Measurements from ENCODE around the gene DOCK4. TPM values are rescaled to one million over a fixed set of nuclear protein-coding genes. Genes with fewer than 3 reads are reported as not detected.

The DOCK4 gene
- total RNA-seq, 2 donors from 2014 or later = 0.21 to 1.1 TPM

DNA sequence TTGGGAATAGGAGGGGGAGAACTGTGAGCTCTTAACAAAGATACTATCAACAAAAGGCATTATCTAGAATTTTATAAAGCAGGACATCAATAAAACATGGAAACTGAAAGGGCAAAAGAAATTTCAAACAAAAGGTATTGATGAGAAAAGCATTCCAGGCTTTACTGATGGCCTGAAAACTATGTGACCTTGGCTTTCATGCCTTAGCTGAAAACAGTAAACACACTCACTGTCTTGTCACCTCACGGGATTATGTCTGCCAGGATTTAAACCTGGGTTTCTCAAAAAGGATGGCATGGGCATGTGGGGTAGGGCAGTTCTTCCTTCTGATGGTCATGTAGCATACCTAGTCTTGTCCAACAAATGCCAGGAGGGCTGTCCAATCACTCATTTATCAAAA, 22.9 kb downstream of the DOCK4 start:
- Mint-ChIP-seq H3K27ac (no peak overlapping the region), H3K36me3 (no peaks in the 10 kb centered on the region), H3K9me3 (no peaks in the 10 kb centered on the region)
- ATAC-seq (no peak), DNase-seq (ENCODE audit: low spot score in 2 of 2) (no peak)

DNA sequence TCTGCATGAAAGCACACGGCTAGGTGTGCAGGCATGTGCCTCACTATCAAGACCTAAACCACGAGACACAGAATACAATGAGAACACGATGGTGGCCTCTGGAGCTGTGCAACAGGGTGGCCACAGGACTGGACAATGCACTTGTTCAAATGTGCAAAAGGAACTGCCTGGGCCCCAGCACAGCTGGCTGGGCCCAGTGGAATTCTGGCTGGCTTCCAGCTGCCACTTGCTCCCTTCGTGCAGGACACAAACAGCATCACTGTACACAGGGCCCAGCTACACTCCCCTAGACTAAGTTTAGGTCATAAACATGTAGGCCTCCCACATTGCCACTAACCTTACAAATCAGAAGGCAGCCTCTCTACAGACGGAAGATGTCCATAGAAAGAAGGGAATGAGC, 23.4 kb downstream of the DOCK4 start:
- no peak for DNase-seq (ENCODE audit: low spot score in 2 of 2)
- Mint-ChIP-seq H3K36me3 (no peaks in the 10 kb centered on the region), H3K9me3 (no peaks in the 10 kb centered on the region), H3K27ac (no peak overlapping the region)
- no peak for ATAC-seq

DNA sequence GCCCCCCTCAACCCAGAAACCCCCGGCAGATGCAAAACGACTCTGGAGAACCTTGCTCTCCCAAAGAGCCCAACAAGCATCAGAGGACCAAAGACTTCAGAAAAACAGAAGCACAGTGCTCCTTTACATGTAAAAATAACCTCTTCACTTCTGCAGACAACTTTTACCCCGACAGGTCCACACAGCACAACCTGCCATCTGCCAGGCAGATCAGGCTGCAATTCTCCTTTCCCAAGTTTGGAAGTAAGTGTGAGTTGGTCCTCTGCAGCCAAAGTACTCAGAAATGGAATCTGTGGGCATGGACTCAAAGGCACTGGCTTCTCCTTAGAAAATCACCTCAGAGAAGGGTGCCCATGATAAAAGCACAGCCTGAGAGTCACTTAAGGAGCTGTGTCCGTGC, 26.0 kb downstream of the DOCK4 start:
- ATAC-seq = no peak
- Mint-ChIP-seq H3K36me3 (no peaks in the 10 kb centered on the region), H3K9me3 (no peaks in the 10 kb centered on the region), H3K27ac (no peak overlapping the region)
- no peak for DNase-seq (ENCODE audit: low spot score in 2 of 2)

DNA sequence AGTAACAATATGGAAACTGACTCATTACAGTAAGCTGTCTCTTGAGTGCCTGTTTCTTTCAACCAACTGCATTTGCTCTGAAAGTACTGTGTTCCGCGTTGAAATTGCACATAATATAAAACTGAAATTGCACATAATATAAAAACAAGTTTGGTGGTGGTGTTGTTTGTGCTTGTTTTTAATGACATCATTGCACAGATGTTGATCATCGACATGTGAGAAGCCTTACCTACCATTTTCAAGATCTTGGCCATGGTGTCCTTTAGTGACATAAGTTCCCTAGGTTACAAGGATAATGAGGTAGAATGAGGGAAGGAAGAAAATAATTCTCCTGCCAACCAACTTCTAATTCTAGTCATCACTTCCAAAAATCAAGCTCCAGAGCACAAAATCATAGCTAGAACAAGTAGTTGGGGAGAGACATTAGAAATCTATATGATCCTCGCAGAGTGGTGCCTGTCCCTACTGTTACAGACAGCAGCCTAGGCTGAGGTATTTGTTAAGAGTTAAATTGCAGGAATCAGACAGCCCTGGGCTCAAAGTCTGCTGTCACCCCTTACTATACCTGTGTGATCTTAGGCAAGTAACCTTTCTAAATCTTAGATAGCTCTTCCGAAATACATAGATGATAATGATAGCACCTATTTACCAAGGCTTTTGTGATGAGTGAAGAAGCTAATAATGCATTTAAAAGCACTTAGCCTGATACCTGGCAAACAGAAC, 29.3 kb downstream of the DOCK4 start:
- no peak overlapping the region for H3K27ac Mint-ChIP-seq
- DNase-seq (ENCODE audit: low spot score in 2 of 2) = no peak

DNA sequence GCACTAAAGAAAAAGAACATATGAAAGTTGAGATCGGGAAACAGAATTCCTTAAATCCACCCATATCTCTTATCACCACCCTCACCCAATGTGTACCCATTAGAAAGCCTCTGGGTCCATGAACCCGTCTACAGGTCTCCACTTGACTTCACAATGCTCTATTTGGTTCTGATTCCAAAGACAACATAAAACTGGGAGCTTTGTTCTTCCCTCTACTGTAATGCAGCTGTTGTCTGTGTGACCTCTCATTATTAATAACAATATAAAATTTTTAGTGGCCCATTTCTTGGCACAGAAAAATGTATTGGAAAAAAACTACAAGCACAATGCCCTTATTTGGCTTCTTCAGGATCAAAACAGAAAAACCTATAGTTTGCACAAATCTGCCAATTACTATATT, 30.0 kb downstream of the DOCK4 start:
- Mint-ChIP-seq H3K9me3 (no peaks in the 10 kb centered on the region), H3K27ac (no peak overlapping the region), H3K36me3 (no peaks in the 10 kb centered on the region)
- DNase-seq (ENCODE audit: low spot score in 2 of 2) (no peak), ATAC-seq (no peak)

More for the DNA sequence above, 29.3 kb downstream of the DOCK4 start:
- Mint-ChIP-seq H3K36me3 (no peaks in the 10 kb centered on the region), H3K9me3 (no peaks in the 10 kb centered on the region)
- no peak for ATAC-seq

DNA sequence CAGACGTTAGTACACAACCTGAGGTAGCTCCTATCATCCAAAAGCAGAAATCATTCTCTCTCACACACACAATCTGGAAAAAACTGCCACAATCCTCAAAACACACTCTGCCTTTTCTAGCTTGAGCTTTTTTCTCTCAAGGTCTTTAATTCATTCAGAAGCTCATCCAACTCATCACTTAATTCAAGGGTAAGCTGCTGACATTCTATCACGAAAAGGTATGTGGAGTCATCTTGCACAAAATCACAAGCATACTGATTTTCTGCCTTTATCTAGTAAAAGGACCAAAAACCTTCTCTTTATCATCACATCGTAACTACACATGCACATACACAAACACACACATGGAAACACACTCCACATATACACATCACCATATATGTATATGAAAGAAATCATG, 32.0 kb downstream of the DOCK4 start:
- DNase-seq (ENCODE audit: low spot score in 2 of 2) = no peak

DNA sequence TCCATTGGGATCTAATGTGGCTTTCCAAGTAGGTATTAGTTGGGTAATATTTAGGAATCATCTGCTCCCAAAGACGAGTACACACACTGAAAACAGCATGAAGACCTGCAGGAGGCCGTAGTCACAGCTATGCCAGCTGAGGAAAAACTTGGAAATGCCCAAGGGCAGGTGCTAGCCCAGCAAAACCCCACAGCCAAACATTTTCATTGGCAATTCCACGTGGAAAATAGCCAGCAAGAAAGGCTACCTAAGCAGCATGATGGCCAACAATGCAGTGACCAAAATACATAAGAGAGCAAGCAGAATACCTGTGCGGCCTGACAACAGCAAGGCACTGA, 32.7 kb downstream of the DOCK4 start:
- no peaks in the 10 kb centered on the region for H3K36me3 Mint-ChIP-seq
- DNase-seq (ENCODE audit: low spot score in 2 of 2) (no peak), ATAC-seq (no peak)
- H3K9me3 Mint-ChIP-seq = no peaks in the 10 kb centered on the region
- H3K27ac Mint-ChIP-seq = no peak overlapping the region

More for the DNA sequence above, 32.0 kb downstream of the DOCK4 start:
- H3K36me3 Mint-ChIP-seq = no peaks in the 10 kb centered on the region
- H3K27ac Mint-ChIP-seq = no peak overlapping the region
- no peak for ATAC-seq
- no peaks in the 10 kb centered on the region for H3K9me3 Mint-ChIP-seq

DNA sequence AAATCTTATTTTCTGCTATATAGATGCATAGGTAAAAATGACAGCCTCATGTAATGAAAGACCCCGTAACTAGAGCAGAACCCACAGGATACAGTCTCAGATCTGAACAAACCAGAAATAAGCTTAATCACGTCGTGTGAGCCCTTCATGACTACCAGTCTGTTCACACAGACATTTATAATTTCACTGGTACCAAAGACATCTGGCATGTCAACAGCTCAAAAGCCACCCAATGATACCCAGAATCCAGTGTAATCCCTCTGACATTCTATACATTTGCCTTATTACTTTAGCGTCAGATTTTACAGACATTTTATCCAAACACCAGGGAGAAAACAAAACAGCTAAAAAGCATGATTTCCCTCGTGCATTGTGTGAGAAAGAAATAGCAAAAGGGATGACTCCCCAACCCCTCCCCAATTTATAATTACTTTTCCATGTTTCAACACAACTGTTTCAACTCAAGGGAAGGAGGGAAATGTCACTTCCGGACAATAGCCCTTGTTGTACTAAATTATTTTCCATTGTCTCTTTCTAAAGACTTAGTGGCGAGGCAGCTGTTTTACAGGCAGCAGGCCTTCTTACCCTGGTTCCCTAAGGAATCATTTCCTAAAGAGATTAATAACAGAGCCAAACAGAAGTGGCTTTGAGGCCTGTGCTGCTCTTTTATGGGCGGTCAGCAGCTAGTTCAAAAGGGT, 33.2 kb downstream of the DOCK4 start:
- no peaks in the 10 kb centered on the region for H3K9me3 Mint-ChIP-seq
- no peaks in the 10 kb centered on the region for H3K36me3 Mint-ChIP-seq
- H3K27ac Mint-ChIP-seq = no peak overlapping the region
- DNase-seq (ENCODE audit: low spot score in 2 of 2) (no peak), ATAC-seq (no peak)

DNA sequence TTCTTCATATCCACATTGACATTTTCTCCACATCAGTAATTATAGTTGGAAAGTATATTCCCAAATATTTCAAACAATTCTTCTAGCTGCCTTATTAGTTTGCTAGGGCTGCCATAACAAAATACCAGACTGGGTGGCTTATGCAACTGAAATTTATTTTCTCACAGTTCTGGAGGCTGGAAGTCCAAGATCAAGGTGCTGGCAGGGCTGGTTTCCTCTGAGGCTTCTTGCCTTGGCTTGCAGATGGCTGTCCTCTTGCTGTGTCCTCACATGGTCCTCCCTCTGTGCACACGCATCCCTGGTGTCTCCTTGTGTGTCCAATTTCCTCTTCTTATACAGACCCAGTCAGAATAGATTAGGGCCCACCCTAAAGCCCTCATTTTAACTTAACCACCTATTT, 34.5 kb downstream of the DOCK4 start:
- H3K27ac Mint-ChIP-seq = no peak overlapping the region
- no peaks in the 10 kb centered on the region for H3K36me3 Mint-ChIP-seq
- ATAC-seq (no peak), DNase-seq (ENCODE audit: low spot score in 2 of 2) (no peak)
- no peaks in the 10 kb centered on the region for H3K9me3 Mint-ChIP-seq

DNA sequence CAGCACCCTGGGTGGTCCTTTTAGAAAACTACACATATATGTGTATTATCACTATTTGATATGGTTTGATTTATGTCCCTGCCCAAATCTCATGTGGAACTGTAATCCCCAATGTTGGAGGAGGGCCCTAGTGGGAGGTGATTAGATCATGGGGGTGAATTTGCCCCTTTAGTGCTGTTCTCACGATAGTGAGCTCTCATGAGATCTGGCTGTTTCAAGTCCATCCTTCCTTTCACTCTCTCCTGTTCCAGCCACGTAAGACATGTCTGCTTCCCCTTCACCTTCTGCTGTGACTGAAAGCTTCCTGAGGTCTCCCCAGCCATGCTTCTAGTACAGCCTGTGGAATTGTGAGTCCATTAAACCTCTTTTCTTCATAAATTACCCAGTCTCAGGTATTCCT, 37.3 kb downstream of the DOCK4 start:
- Mint-ChIP-seq H3K27ac (peak overlapping the region in 1 of 2 donors; percentile 62), H3K36me3 (no peaks in the 10 kb centered on the region), H3K9me3 (no peaks in the 10 kb centered on the region)
- DNase-seq (ENCODE audit: low spot score in 2 of 2) (no peak), ATAC-seq (no peak)

DNA sequence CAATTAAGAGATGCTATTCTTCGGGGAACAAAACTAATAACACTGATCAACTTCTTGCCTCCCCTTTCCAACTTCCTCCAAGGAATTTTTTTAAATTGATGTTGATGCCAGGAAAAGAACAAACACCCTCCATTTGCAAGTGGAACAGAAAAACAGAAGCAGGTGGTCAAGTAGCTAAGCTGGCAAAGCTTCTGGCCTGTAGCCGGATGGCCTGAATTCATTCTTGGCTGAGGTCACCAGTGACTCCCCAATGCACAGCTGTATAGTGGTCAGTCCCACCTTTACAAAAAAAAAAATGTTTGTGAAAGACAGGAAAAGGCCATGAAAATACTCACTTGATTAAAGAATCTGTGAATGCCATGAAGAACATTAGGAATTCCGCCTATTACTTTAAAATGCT, 39.1 kb downstream of the DOCK4 start:
- no peaks in the 10 kb centered on the region for H3K36me3 Mint-ChIP-seq
- no peak overlapping the region for H3K27ac Mint-ChIP-seq
- ATAC-seq = no peak
- DNase-seq (ENCODE audit: low spot score in 2 of 2) = no peak
- no peaks in the 10 kb centered on the region for H3K9me3 Mint-ChIP-seq

DNA sequence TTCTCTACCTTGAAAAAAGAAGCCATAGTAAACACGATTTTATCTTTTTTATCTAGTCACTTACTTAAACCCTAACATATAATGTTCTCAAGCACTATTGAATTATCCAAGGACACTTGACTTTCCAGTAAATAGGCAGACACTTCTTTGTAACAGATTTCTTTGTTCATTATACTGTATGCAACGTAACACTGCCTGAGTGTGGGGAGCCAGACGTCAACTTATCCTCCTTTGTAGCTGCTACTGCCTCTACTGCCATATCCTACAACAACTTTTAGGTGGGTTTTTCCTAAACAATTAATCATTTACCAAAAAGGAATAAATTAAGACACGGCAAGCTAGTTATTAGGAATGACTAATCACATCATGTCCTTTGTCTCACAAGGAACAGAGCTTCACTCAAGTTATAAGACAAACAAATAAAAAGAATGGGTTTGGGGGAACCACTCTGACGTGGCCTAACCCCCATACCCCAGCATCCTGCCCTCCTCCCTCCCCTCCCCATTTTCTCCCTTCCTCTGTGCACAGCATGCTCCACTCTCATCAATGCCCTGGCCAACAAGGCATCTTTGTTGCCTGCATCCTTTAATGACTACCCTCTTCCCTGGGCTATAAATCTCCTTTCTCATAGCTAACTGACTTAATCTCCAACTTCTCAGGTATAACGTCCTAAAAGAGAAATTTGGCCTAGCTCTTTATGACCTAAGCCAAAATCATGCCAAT, 43.3 kb downstream of the DOCK4 start:
- Mint-ChIP-seq H3K36me3 (no peaks in the 10 kb centered on the region), H3K27ac (no peak overlapping the region), H3K9me3 (no peaks in the 10 kb centered on the region)
- DNase-seq (ENCODE audit: low spot score in 2 of 2) (no peak), ATAC-seq (no peak)

DNA sequence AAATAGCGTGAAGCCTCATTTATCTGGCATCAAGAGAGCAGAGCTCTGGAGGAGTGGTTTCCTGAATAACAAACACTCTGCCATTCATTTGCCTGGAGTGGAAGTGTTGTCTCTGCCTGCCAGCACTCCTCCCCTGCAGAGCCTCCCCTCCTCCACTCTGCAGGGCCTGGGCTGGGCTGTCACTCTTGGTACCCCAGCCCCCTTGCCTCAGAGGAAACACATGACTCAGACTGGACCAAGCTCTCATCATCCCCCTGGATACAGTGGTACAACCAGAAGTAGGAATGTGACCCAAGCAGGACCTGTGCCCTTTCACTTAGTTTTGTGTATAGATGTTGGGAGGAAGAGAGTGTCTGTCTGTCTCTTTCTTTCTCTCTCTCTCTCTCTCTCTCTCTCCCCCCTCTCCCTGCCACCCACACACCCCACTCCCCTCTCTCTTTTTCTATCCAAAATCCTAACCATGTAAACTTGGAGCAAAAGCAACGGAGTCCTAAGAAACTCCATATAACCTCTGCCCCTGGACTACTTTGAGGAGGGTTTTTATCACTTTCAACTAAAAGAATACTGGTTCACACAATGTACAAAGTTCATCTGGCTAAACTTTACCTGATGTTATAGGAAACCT, 43.9 kb downstream of the DOCK4 start:
- H3K9me3 Mint-ChIP-seq = no peaks in the 10 kb centered on the region
- ATAC-seq (no peak), DNase-seq (ENCODE audit: low spot score in 2 of 2) (no peak)
- H3K36me3 Mint-ChIP-seq = no peaks in the 10 kb centered on the region
- no peak overlapping the region for H3K27ac Mint-ChIP-seq

DNA sequence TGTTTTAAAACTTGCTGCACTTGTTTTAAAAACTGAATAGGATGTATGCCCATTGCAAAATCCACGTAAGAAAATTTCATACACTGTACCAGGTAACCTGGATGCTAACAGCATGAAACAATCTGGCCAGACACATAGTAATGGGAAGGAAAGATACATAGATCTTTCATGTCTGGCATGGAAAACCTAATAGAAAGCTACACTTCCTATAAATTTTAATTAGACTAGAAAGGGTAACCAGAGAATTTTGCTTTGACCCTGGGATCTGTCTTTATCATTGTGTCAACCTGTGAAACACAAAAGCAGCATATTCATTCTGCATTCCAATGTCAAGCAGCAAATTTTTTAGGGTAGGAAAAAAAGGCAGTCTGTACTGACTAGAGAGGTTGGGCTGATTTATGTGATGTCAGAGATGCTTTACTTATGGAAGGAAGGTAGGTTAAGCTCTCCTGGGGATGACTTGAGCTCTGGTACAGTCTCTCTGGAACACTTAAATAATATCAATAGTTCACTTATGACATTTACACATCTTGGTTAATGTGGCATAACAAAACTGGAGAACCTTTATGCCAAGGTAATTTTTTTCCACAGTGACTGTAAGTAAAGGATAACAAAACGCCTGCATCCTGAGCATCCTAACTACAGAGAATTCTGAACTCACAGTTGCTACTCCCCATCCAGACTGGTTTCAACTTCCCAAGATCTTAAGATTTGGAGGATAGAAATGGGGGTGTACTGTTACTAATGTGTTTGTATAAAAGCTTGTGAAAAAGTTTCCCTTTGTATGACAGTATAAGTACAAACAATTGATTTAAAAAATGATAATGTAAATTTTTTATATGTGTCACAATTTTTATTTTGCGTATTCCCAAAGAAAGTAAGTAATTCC, 44.7 kb downstream of the DOCK4 start:
- no peak overlapping the region for H3K27ac Mint-ChIP-seq
- H3K9me3 Mint-ChIP-seq = no peaks in the 10 kb centered on the region
- DNase-seq (ENCODE audit: low spot score in 2 of 2) (no peak), ATAC-seq (no peak)
- no peaks in the 10 kb centered on the region for H3K36me3 Mint-ChIP-seq

DNA sequence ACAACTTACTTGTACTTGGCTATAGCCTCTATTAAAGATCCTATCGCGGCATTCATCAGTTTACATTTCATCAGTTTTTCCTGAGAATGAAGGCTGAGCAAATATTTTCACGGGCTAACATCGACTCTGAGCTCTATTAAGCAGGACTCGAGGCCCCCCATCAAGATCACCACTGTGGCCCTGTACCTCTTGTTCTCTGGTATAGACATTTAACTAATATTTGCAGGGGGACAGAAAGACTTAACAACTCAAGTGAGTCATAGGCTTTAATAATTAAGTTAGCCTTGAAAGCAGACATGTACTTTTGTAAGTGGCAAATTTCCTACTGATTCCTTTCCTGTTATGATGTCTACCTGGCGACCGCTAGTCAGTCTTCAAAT, 45.4 kb downstream of the DOCK4 start:
- ATAC-seq (no peak), DNase-seq (ENCODE audit: low spot score in 2 of 2) (no peak)
- Mint-ChIP-seq H3K9me3 (no peaks in the 10 kb centered on the region), H3K36me3 (no peaks in the 10 kb centered on the region), H3K27ac (no peak overlapping the region)

DNA sequence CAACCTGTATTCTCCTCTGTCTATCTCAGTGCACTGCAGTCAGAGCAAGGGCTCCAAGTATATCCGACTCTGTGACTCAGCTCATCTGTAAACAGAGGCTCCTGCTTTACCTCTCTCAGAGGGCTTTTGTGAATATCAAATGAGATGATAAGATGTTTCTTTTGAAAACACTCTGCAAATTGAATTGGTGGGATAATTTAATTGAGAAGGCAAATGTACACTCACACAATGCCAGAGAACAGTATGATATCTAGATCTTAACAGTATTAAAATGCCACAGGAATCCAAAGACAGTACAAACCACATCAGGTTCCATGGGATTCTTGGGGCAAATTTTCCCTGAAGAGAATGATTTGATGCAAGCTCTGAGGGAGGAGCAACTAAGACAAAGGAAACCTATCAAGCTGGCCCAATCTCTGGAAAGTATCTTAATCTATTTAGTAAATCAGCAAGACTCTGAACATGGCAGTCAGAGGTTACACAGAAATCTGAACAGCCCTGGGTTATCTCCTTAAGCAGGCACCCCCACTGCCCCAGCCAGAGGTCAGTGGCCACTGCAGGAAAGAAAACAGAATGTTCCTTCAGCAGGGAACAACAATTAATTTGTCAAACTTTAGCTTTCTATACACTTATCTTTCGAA, 45.9 kb downstream of the DOCK4 start:
- Mint-ChIP-seq H3K9me3 (no peaks in the 10 kb centered on the region), H3K27ac (no peak overlapping the region), H3K36me3 (no peaks in the 10 kb centered on the region)

More for the DNA sequence above, 45.9 kb downstream of the DOCK4 start:
- no peak for ATAC-seq
- no peak for DNase-seq (ENCODE audit: low spot score in 2 of 2)
